MCF 10A (cell line): ENCODE data around the gene CYTH1. TPM values are rescaled to one million over a fixed set of nuclear protein-coding genes. Genes with fewer than 3 reads are reported as not detected.
A peak's percentile ranks its signal among the peaks of the same experiment; 100 is the strongest.

ENCODE experiments used
- BruUV-seq: library from RNA; stranded (reverse); fragments of 400-500 nt; replicated peaks from 2 replicates; lab custom pipeline; 2021; lab: Mats Ljungman, UMichigan
- CTCF ChIA-PET: fragments of 300-600 bp; sonication (Branson Sonifier 250); formaldehyde crosslinking; extraction: SDS; loops from one replicate; lab custom pipeline; 2021; ENCODE audit warnings: antibody characterized with exemption, inconsistent platforms; lab: Yijun Ruan, JAX
- POLR2A ChIA-PET: fragments of 300-600, 350-650 bp; sonication (Branson Sonifier 250); formaldehyde crosslinking; extraction: SDS; loops from one replicate; lab custom pipeline; 2020; ENCODE audit warnings: antibody characterized with exemption, inconsistent platforms; lab: Yijun Ruan, JAX
- DNase-seq: peaks from one replicate; pipeline ENCODE4 v3.0.0-alpha.2; 2018; ENCODE audit not compliant: unreplicated experiment
- H3K27ac Mint-ChIP-seq: one replicate; pipeline ENCODE4 v1.8.0; 2022; ENCODE audit warnings: mild to moderate bottlenecking, low read depth, mixed read lengths; ENCODE audit not compliant: unreplicated experiment
- H3K27me3 Mint-ChIP-seq: one replicate; pipeline ENCODE4 v1.8.0; 2022; ENCODE audit warnings: mixed read lengths; ENCODE audit not compliant: insufficient read depth, unreplicated experiment
- H3K36me3 Mint-ChIP-seq: one replicate; pipeline ENCODE4 v1.8.0; 2022; ENCODE audit warnings: mild to moderate bottlenecking, moderate library complexity, mixed read lengths; ENCODE audit not compliant: insufficient read depth, unreplicated experiment
- H3K4me1 Mint-ChIP-seq: one replicate; pipeline ENCODE4 v1.8.0; 2022; ENCODE audit warnings: mixed read lengths; ENCODE audit not compliant: insufficient read depth, unreplicated experiment
- H3K4me3 Mint-ChIP-seq: one replicate; pipeline ENCODE4 v1.8.0; 2022; ENCODE audit warnings: mild to moderate bottlenecking, moderate library complexity, mixed read lengths; ENCODE audit not compliant: unreplicated experiment
- H3K9me3 Mint-ChIP-seq: one replicate; pipeline ENCODE4 v1.8.0; 2022; ENCODE audit warnings: mixed read lengths; ENCODE audit not compliant: unreplicated experiment
- intact Hi-C: fragments of 100-400 bp; cut with micrococcal nuclease; formaldehyde crosslinking; loops from 2 replicates; pipeline ENCODE4 v1.14.1; 2022
- total RNA-seq: library from RNA; stranded (reverse); gene quantifications from 2 replicates; pipeline ENCODE4 v1.2.3, GENCODE V29; 2022
- TF ChIP-seq, protein P1 (sequence below): fragments of 200-600 bp; IDR thresholded peaks from one replicate; pipeline ENCODE4 v1.8.0; 2022; ENCODE audit warnings: antibody characterized with exemption, mild to moderate bottlenecking; ENCODE audit not compliant: unreplicated experiment

The CYTH1 gene
- total RNA-seq, 1 experiment from 2014 or later = 38.5 TPM

DNA sequence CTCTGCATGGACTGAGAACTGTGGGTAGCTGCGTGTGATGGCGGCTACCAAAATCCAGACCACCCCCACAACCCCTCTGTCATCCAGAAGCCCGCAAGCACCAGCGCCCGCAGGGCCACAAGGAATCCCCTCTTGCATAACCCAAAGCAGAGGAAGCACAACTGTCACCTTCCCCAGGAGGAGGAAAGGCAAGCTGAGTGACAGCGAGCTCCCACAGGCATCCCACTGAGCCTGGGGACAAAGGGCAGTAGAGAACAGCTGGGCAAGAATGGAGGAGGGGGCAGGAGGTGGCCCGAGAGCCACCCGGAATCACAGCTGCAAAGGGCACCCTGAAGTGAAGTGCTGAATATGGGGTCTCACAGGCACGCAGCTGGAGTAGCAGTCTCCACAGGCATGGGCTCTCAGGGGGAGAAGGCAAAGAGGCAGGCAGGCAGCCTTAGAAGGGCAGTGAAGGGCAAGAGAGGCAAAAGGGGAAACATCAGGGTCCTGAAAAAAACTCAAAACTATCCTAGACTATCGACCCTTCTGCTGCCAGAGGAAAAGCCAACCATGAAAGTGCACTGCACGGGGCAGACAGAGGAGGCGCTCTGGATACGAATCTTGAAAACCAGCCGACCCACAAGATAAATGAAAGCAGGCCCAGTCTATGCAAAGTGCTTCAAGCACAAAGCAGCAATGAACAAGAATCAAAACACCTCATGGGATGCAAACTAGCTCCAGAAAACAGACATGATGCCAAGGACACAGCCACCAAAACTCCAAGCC is 41.4 kb upstream of the CYTH1 start:
- TF ChIP-seq, protein P1, sequence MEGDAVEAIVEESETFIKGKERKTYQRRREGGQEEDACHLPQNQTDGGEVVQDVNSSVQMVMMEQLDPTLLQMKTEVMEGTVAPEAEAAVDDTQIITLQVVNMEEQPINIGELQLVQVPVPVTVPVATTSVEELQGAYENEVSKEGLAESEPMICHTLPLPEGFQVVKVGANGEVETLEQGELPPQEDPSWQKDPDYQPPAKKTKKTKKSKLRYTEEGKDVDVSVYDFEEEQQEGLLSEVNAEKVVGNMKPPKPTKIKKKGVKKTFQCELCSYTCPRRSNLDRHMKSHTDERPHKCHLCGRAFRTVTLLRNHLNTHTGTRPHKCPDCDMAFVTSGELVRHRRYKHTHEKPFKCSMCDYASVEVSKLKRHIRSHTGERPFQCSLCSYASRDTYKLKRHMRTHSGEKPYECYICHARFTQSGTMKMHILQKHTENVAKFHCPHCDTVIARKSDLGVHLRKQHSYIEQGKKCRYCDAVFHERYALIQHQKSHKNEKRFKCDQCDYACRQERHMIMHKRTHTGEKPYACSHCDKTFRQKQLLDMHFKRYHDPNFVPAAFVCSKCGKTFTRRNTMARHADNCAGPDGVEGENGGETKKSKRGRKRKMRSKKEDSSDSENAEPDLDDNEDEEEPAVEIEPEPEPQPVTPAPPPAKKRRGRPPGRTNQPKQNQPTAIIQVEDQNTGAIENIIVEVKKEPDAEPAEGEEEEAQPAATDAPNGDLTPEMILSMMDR = no peak
- no TSS peak for BruUV-seq
- intact Hi-C loops = no loop called here
- no peaks in the 10 kb centered on the region for H3K27me3 Mint-ChIP-seq
- H3K4me1 Mint-ChIP-seq = peaks cover 5% of the 10 kb centered on the region
- CTCF ChIA-PET = no interaction called here
- H3K36me3 Mint-ChIP-seq = peaks cover 86% of the 10 kb centered on the region
- H3K4me3 Mint-ChIP-seq = no peak overlapping the region
- H3K9me3 Mint-ChIP-seq = no peaks in the 10 kb centered on the region
- DNase-seq = no peak
- POLR2A ChIA-PET = interaction anchor here (0.5 to 1.3 kb wide), 3 partner anchors 8 to 26 kb away, joined by 3 to 4 read pairs (median 3); partner anchors contain the start of gene USP36
- peak overlapping the region; percentile 67 for H3K27ac Mint-ChIP-seq

DNA sequence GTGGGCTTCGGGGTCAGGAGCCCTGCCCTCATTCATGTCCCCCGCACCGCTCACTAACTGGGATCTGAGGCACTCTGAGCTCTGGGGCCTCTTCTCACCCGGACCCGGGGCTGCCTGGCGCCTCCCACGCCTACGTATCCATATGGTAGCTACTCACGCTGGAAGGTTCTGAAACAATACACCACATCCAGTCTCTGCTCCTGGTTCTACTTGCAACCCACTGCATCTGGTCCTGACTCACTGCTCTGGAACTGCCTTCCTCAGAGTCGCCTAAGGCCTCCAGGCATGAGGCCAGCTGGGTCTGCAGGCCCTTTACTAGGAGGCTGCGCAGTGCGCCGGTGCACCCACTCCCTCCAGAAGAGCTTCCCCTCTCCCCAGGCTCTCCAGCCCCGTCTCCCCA is 40.5 kb upstream of the CYTH1 start:
- H3K27ac Mint-ChIP-seq = peak overlapping the region; percentile 67
- TF ChIP-seq, protein P1 = no peak
- intact Hi-C loops = no loop called here
- ChIA-PET CTCF (interaction anchor here (0.6 kb wide), 1 partner anchor 100 kb away, joined by 3 read pairs; no protein-coding TSS in a partner anchor), POLR2A (interaction anchor here (1.3 kb wide), 1 partner anchor 18 kb away, joined by 3 read pairs; the partner anchor contains the start of gene USP36)
- no TSS peak for BruUV-seq
- H3K4me1 Mint-ChIP-seq = peaks cover 5% of the 10 kb centered on the region
- peaks cover 86% of the 10 kb centered on the region for H3K36me3 Mint-ChIP-seq
- H3K4me3 Mint-ChIP-seq = no peak overlapping the region
- H3K27me3 Mint-ChIP-seq = no peaks in the 10 kb centered on the region
- no peaks in the 10 kb centered on the region for H3K9me3 Mint-ChIP-seq
- no peak for DNase-seq

DNA sequence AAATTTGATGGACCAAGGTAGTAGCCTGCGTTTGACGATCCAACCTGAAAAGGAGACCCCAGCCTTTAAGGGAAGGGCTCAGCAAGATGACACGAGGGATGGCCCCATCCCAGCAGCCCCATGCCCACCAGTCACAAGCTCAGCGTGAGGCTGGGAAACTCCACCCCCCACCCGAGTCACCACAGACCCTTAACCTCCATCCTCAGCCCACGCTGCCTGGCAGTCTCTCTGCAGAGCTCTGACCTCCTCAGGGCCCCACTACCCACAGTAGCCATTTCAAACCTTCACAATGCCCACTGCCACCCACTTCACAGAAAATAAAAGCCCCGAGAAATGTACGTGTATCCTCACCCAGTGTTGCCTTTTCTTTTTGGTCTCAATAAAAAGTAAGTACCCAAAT is 39.9 kb upstream of the CYTH1 start:
- peaks cover 90% of the 10 kb centered on the region for H3K36me3 Mint-ChIP-seq
- intact Hi-C loops = no loop called here
- no peak overlapping the region for H3K4me3 Mint-ChIP-seq
- H3K27ac Mint-ChIP-seq = no peak overlapping the region
- H3K4me1 Mint-ChIP-seq = peaks cover 5% of the 10 kb centered on the region
- CTCF ChIA-PET = interaction anchor here (0.6 kb wide), 1 partner anchor 170 kb away, joined by 3 read pairs; no protein-coding TSS in a partner anchor
- no peak for DNase-seq
- POLR2A ChIA-PET = interaction anchor here (1.3 kb wide), 1 partner anchor 18 kb away, joined by 3 read pairs; the partner anchor contains the start of gene USP36
- no TSS peak for BruUV-seq
- TF ChIP-seq, protein P1 = no peak
- no peaks in the 10 kb centered on the region for H3K27me3 Mint-ChIP-seq
- H3K9me3 Mint-ChIP-seq = no peaks in the 10 kb centered on the region

DNA sequence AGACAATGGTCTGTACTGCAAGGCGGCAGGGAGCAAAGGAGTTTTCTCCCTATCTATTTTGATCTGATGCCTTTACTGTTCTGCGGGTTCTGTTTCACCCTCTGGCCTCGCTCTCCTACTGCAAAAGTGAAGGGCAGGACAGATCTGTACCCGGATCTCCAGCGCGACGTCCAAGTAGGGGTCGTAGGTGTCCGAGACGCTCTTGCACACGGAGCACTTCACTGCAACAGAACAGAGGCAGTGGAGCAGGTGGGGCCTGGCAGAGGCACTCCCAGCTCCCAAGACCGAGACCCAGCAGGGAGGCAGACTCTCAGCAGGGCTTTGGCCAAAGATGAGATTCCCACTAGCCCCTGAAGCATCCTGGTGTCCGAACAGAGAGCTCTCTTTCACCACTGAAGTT is 38.8 kb upstream of the CYTH1 start:
- no peaks in the 10 kb centered on the region for H3K27me3 Mint-ChIP-seq
- BruUV-seq = no TSS peak
- H3K4me1 Mint-ChIP-seq = peaks cover 5% of the 10 kb centered on the region
- POLR2A ChIA-PET = interaction anchor here (0.7 kb wide), 1 partner anchor 310 kb away, joined by 4 read pairs; no protein-coding TSS in a partner anchor
- no peaks in the 10 kb centered on the region for H3K9me3 Mint-ChIP-seq
- no peak overlapping the region for H3K27ac Mint-ChIP-seq
- CTCF ChIA-PET = interaction anchor here (1.3 kb wide), 1 partner anchor 11 kb away, joined by 4 read pairs; no protein-coding TSS in a partner anchor
- intact Hi-C loops = no loop called here
- TF ChIP-seq, protein P1 = no peak
- H3K36me3 Mint-ChIP-seq = peaks cover 98% of the 10 kb centered on the region
- DNase-seq = no peak
- H3K4me3 Mint-ChIP-seq = no peak overlapping the region
